HG03439 (cell line): ENCODE measurements around the gene SLC25A4.
A peak's percentile ranks its signal among the peaks of the same experiment; 100 is the strongest.

Experiments used
- ATAC-seq: cut with Tn5 transposase; IDR thresholded peaks from one replicate; pipeline ENCODE4 v1.9.1; 2021; ENCODE audit warnings: mild to moderate bottlenecking, moderate library complexity; ENCODE audit not compliant: unreplicated experiment

Gene SLC25A4

DNA sequence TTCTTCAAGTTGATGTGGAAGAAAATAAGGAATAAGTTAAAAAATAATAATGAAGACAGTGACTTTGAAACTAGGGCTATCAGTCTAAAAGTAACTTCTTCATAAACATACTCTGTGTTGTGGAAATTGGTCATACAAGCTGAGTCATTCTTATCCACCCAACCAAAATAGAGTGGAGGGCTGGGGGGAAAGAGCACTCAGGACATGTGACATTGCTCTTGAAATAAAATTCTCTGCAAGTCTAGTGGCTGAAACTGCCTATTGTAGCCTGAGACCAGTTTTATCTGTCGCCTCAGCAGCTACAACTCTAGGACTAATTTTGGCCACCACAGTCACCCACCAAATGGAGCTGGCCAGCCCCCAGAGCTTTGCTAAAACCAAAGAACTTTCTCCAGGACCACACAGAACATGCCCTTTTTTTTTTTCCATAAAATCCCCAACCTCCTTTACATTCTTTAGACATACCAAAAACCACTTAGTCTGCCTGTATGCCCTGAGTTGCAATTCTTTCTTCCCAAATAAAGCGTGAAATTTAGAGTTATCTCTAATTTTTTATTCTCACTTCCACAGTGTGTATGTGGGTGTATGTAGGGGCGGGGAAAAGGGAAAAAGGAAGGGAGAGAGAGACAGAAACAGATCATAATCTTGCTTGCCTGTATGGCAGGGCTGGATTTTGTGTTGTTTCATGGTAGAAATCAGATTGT is 23.0 kb upstream of the SLC25A4 start:
- ATAC-seq = no peak

DNA sequence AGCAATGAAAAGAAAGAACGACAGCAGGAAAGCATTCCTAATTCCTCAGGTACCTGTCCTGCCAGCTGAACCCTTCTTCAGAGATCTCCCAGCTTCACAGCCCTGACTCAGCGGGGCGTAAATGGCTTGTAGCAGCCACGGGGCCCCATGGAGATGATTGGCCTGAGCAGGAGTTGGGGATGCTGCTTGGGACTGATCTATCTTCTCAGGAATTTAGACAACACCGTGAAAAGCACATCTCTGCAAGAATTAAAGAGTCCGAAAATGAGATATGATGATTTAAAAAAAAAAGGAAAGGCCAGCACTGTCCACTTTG is 22.5 kb upstream of the SLC25A4 start:
- no peak for ATAC-seq

DNA sequence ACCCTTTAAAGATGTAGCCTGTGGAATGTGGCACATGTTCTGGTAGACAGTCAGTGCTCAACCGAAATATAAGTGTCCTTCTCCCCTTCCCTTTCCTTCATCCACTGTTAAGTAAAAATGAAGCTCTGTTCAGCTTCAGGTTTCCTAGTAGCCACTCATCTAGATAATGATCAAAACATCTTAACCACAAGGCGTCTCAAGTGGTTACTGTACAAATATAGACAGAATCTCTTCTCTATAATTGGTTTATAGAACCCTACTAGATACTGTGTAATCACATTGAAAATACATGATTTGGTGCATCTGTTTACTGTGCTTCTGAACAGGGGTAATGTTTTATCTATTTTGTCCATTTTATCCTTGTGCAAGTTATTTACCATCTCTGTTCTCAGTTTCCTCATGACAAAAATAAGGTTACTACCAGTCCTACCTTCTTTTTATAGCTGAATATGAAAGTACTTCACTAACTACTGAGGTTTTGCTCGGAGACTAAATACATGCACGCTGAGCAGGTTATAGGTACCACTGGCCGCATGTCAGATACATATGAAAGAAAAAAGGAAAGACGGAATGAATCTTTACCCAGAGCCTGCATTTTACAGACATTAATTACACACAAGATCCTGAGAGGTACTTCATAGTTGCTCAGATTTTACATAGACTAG is 20.3 kb upstream of the SLC25A4 start:
- no peak for ATAC-seq

DNA sequence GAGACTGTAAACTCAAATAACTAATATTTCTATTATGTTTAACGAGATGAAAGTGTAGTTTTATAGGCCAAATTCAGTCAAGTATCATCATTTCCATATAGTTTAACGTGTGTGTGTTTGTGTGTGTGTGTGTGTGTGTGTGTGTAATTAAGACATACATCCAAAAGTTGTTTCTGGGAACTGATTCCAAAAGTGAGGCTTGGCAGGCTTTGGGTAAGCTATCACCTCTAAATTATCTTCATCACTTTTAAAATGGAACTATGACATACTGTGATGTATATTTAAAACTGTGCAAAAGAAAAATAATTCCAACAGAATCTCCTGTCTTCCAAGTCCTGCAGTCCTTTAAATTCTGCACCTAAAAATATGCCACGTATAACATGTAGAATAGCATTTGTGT is 19.1 kb upstream of the SLC25A4 start:
- no peak for ATAC-seq

DNA sequence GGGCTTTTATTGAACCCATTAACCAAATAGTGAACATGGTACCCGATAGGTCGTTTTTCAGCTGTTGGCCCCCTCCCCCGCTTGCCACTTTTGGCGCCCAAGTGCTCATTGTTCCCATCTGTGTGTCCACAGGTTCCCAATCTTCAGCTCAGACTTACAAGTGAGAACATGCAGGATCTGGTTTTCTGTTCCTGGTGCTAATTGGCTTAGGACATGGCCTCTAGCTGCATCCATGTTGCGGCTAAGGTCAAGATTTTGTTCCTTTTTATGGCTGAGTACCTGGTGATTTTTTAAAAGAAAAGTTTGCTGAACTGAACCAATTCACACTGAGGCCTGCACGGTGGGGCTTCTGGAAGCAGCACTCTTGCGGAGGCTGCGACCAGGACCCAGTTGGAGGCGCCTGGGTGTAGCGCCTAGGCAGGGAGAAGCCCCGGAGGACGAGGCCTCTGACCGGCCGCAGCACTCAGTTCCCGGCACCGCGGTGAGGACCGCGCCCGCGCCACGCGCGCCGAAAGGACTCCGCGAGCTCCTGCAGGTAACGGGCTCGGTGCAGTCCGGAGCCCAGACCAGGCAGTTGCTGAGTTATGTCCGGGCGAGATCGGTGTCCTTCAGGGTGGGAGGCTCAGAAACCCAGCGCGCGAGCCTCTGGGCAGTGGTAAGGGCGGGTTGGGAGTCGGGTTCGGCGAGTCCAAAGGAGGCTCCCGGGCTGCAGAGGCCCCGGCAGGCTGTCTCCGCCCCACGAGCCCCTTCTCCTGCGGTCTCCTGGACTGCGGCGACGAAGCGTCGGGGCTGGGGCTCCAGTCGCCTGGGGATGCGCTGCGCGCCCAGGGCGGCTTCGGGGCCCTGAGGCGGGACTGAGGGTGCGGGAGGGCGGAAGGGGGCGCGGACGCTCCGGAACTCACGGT is 15.8 kb upstream of the SLC25A4 start:
- ATAC-seq = no peak

DNA sequence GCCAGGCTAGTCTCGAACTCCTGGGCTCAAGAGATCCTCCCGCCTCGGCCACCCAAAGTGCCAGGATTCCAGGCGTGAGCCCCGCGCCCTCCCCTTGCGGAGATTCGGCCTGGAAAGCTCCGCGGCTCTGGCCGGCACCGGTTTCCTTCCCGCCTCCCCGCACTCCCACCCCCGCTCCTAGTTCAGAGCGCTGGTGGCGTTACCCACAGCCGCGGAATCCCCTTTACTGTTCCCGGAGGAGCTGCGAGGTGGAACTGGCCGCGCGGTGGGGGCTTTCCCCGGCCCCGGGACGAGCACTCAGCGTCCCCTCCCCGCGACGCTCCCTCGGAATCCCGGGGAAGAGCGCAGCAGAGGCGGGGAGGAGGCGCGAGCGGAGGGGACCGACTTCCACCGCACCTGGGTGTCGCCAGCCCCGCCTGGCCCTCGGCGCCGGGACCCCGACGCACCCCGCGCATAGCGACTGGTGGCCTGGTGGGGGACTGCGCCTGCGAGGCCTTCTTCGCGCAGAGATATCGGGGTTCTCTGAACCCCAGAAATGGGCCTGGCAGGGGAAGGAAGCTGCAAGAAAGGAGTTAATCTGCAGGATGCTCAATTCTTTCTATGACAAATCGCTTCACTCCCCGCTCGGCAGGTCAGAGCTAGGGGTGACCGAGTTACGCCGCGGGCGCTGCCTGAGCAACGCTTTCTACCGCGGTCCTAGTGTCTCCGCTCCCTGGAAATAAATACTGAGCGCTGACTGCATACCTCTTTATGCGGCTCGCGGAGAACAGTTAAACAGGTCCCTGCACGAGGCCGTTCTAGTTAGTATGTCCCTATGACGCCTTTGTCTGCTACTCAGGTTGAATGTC is 14.6 kb upstream of the SLC25A4 start:
- no peak for ATAC-seq

DNA sequence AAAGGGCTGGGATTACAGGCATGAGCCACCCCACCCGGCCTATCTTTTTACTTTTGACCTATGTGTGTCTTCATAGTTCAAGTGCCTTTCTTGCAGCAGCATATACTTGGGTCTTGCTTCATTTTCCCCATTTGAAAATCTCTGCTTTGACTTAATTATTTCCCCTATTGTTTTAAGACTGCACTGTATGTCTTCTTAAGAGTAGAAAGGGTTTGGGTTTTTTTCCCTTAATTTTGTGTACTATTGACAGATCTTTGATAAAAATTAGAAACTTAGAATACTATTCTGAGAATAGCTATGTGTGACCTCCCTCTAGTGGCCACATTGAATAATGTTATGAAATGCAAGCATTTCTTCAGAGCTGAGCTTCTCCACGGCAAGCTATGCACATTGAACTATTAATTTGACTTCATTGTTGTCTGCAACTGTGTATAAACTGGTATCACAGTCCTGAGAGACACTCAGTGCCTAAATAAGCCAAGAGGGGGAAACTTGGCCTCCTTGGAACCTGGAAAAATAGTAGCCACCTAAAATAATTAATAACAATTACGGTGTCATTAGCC is 8.7 kb upstream of the SLC25A4 start:
- peak; percentile 75 for ATAC-seq

DNA sequence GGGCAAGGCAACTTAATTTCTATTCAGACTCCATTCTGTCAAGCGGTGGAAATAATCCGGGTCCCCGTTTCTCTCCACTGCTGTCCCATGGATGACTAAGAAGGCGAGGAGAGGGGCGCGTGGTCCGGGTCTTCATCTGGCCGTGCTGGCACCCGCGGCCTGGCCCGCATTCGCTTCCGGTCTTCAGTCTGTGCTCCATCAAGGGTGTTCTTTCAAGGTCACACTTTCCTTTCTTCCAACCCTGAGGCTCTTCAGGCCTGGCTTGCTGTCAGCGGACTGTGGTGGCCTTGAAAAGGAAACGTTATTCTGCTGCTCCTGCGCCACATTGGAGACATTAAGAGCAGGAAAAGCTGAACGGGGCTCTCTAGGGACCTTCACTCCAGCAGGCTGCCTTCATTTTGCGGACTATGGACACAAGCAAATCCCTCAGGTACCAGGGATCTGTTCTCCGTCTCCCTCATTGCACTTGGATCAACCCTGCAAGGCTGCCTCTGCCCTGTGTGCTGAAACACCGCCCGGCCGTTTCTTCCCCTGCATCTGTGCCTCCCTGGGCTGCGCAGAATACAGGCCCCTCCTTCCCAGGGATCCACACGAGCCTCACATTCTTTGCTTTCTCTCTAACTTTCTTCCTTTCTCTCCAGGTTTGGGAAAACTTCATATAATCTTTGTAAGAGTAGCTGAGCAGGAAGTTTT is 5.7 kb upstream of the SLC25A4 start:
- no peak for ATAC-seq

DNA sequence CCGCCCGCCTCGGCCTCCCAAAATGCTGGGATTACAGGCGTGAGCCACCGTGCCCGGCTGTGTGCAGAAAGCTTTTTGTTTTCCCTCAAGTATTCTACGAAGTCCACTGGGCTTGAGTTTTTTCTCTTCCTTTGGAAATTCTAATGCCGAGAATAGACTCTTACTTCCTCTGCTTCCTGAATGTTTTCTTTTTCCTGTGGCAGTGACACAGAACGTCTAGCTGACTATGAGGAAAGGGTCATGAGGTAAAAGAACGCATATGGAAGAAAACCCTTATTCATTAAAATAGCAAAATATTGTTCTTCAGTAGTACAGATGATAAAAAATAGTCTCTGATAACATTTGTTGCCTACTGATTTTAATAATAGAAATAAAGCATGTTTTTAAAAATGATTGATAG is 4.9 kb upstream of the SLC25A4 start:
- ATAC-seq = no peak

DNA sequence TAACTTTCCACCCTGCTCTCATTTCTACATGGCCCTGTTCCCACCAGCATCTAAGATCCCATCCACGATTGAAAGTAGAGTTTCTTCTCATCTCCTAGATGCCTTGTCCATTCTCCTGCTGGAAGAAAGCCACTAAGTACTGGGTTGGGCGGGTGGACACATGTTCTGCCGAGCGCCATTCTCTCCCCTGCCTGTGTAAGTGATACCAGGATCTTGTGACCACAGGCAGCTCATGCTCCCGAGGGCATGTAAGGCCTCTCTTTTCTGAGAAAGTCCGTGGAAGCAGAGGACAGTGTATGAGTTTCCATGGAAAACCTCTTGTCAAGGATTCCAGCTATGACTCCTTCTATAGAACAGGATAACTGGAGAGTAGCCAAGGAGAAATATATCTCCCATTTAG is 3.3 kb upstream of the SLC25A4 start:
- no peak for ATAC-seq

DNA sequence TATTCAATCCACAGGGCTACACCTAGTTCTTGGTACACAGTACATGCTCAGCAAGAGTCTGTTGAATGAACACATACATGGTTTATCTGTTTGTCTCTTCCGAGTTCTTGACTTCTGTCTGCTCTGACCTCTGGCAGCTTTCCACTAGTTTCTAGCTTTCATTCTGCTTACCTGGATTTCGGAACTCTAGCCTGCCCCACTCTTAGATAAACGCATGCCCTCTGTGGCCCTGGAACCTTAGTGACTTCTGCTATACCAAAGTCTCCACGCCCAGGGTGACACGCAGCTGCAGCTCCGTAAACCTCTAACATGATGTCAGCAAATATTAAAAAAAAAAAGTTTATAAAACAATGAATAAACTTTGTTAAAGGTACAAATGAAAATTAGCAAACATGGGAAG is 1.3 kb upstream of the SLC25A4 start:
- ATAC-seq = no peak

DNA sequence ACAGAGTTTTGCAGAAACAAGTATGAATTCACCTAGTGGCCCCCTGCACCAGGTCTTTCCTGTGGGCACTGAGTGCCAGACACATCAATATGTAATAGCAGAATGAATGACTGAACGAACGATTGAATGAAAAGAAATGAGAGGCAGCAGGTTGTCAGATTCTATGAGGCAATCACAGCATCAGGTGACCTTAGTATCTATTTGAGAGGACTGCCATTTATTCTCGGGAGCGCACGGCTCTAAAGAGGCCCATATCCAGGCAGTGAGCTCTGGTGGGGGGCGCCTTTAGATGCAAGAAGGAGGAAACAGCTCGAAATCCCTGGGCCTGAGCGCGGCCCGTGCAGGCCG is 528 bp upstream of the SLC25A4 start:
- ATAC-seq = no peak

DNA sequence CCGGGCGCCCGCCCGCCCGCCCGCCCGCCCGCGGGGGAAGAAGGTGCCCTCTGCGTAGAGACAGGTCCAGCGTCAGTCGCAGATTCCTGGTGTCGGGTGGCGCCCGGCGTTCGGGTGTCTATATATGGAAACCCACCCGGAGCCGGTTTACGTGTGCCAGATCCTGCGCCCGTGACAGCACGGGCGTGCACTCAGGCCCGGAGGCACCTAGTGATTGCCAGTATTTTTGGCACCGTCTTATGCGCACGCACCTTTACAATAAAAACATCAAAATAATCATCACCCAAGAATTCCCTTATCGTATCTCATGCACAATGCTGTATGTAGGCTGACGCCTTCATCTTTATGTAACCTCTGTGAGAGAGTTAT is 519 bp downstream of the SLC25A4 start:
- ATAC-seq = peak; percentile 26

DNA sequence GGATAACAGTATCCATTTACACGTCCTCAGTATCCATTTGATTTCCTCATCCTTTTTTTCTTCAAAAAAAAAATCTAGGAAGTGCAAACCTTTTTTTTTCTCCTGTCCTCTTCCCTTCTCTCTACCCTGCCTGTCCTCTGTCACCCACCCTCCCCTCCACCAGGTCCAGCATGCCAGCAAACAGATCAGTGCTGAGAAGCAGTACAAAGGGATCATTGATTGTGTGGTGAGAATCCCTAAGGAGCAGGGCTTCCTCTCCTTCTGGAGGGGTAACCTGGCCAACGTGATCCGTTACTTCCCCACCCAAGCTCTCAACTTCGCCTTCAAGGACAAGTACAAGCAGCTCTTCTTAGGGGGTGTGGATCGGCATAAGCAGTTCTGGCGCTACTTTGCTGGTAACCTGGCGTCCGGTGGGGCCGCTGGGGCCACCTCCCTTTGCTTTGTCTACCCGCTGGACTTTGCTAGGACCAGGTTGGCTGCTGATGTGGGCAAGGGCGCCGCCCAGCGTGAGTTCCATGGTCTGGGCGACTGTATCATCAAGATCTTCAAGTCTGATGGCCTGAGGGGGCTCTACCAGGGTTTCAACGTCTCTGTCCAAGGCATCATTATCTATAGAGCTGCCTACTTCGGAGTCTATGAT is 1.7 kb downstream of the SLC25A4 start:
- ATAC-seq = no peak

DNA sequence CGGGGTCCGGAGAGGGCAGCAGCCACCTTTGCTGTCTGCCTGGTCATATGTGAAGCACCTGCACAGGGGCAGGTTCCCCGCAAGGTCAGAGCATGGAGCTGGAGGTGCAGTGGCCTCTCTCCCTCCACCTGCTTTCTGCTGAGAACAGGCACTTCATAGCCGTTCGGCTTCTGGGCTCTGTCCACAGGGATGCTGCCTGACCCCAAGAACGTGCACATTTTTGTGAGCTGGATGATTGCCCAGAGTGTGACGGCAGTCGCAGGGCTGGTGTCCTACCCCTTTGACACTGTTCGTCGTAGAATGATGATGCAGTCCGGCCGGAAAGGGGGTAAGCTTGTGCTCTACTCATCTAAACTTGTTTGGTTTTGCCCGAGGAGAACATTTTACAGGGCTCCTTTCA is 2.5 kb downstream of the SLC25A4 start:
- no peak for ATAC-seq

DNA sequence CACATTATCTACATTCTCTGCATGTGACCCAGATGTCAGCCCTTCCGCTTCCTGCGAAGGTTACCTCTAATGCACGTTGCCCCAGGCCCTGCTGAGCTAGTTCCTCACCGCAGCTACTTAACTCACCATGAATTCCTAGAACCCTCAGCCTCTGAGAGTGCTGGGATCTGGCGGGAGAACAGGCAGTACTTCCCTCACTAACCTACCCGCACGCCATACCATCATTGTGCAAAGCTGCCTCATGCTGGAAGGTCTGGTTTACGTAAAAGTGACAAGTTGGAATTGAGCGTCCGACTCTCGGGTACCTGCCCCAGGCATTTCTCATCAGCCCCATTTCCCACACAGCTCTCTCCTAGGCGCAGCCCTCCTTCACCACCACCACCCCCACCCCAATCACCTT is 6.3 kb downstream of the SLC25A4 start:
- no peak for ATAC-seq

DNA sequence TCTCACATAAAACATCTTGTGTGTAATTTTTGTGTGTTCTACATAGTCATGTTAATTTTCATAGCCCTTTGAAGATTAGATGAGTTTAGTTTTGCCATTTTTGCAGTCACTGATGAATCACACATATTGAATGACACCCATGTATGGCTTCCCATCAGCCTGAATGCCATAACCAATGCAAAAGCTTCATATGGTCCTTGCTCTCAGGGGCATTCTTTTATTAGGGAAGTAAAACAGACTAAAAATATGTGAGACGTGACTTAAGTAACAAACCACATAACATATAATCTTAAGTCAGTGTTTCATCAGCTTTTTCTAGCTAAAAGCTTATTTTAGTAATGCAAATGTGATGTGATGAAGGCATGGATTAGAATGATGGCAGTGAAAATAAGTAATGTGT is 8.2 kb downstream of the SLC25A4 start:
- no peak for ATAC-seq

DNA sequence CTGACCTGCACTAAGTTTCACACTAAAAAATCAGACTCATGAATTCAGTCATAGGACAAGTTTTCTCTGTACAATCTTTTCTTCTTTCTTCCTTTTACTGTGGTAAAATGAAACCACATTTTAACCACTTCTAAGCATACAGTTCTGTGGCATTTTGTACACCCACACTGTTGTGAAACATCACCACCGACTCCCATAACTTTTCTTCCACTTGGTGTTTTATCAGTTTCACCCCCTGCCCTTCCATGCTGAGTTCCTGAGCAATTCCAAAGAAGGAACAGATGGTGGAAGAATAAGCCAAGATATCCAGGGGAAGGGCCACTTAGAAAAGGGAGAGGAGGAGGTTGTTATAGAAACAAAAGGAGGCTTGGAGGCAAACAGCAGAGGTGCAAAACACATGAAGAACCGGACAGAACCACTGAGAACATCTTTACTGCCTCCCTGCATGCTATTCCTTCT is 22.6 kb downstream of the SLC25A4 start:
- ATAC-seq = peak; percentile 82

DNA sequence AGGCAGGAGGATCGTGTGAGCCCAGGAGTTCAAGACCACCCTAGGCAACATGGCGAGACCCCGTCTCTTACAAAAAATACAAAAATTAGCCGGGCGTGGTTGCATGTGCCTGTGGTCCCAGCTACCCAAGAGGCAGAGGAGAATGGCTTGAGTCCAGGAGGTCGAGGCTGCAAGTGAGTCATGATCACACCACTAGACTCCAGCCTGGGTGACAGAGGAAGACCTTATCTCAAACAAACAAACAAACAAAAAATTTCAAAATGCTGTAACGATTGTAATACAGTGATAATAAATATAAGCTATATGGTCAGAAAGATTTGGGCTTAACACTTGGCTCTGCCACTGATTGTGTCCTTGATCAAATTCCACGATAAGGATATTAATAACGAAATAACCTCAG is 24.2 kb downstream of the SLC25A4 start:
- no peak for ATAC-seq
